Measurements from ENCODE around the gene LRRTM4.
"Not testable (repeated sequence)": the region's sequence is repeated elsewhere in the genome, so short reads cannot be mapped to it uniquely, and the experiment has no call there.

Gene LRRTM4

DNA sequence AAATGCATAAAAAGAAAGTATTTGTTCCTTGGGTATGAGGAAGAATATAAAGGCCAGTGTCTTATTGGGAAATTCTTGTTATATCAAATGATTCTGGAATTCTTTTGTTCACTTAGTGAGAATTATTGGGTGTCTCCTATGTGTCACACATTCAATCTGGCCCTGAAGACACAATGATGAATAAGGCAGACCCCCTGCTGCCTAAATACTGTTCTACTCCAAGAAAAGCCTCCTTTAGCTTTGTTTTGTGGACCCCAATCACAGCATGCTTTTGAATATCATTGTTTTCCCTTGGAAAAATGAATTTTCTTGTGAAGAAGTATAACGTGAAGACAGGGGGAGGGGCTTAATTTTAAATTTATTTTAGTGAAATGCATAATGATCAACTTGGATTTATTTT is 682.4 kb downstream of the LRRTM4 start:
- DNase-seq = no peak

DNA sequence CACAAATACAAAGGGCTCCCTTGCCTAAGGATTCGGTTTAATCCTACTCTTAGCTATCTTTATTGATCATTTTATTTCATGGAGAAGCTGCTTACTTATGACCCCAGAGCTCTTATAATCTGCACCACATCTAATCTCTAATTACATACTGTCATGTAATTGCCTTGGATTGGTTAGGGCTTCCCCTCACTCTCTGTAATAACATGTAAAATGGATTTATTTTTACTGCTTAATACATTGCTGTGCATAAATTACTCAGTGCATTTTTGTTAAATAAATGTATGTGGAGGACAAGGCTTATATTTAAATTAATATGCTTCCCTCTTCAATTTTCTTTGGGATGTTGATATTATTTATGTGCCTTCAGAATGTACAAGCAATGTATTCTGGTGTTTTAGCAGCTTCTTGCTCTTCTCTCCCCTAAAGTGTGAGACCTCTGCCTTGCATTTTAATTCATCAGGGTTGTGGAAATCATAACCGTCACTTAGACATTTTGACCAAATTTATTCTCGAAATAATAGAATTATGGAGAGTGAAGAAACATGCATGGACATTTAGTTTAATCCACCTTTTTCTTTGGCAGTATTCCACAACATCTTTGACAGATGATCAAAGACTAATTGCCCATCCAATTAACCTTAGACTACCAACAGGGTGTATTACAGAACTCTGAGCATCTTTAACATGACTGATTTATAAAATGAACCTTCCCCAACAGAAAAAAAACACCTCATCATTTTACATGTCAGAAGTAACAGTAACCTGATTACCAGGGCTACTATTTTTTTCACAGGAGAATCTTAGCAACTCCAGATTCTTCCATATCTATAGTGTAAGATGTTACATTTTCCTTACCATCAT is 692.6 kb downstream of the LRRTM4 start:
- no peak for DNase-seq

DNA sequence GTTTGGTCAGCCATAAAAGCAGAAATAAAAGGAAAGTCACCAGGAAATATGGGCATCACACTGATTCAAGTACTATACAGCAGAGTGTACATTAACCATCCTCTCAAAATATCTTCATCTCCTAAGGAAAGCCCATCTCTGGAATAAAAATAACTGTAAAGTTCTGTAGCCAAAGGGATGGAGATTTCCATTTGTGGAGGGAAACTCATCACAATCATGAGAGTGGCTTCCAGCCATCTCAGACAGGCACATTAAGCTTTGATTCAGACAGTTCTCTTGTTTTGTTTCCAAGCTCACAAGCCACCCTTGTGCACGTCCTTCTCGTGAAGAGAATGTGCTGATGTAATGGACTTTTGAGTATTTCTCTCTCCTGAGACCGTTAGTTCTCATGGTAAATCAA is 695.5 kb downstream of the LRRTM4 start:
- DNase-seq = no peak

DNA sequence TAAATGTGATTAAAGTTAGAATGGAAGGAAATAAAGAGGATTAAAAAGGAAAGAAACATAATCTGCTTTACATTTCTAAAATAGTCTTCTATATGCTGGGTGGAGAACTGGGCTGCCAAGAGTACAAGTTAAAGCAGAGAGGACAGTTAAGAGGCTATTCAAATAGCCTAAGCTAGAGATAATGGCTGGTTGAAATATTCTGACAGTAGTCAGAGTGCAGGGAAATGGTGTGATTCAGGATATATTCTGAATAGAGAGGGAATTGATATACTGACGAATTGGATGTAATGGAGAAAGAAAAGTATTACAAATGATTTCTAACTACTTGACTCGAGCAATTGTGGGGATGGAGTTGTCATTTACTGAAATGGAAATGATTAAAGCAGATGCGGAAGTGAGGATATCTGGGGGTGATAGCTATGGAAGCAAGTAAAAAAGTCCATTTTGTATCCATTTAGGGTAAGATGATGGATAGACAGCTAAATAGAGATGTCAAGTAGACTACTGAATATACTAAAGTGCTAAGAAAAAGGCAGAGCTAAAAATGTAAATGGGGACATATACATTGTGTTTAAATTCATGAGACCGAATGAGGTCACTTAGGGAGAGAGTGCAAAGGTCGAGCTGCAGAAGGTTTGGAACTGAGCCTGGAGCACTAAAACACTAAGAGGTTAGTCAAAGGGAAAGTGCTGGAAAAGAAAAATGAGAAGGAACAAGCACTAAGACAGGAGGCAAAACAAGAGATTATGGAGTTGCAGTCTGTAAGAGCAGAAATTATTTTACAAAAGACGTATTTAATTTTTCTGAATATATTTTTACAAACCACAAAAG is 696.8 kb downstream of the LRRTM4 start:
- no peak for DNase-seq

DNA sequence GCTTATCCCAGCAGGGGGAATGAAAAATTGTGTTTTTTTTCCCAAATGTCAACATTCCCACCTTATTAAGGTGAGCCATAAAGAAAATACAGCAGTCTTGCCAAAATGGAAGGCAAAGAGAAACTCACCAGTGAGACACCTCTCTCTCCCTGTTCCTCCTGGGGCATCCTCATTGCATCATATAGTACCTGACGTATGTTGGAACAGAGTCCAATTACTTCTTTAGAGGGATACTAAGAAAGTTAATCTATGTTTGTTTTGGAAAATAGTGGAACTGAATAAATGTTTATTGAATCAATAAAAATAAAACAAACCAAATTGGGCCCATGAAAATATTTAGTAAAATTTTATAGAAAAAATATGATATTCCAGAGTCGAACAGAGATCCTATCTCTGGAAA is 700.4 kb downstream of the LRRTM4 start:
- DNase-seq = no peak

DNA sequence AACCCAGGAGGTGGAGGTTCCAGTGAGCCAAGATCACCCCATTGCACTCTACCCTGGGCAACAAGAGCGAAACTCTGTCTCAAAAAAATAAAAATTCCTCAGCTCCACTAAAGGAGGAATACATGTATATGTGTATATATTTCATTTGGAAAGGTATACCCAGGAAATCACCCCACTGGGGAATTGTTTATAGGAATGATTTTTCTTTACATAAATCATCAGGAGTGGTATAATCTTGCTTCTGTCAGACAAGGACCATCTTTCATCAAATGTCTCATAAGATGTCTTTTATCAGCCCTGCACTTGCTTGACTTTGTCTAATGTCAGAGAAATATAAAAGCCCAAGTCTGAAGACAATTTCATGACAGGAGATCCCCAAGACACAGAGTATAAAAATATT is 709.1 kb downstream of the LRRTM4 start:
- no peak for DNase-seq

DNA sequence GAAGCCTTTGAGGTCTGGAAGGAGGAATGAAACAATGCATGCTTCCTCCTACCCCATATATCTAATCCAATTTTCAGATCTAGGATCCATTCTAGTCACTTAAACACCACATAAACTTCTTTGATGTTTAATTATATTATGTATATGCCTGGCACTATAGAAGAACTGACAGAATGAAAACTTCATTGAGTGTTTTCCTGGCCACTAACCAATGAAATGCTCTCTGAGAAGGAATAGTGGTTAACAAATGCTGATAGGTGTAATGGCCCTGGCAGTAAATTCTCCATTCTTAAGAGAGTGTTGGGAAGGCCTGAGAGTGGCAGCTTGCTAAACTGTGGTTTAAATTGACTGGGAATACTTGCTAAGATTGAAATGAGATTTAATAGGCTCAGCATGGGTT is 710.0 kb downstream of the LRRTM4 start:
- DNase-seq = no peak

DNA sequence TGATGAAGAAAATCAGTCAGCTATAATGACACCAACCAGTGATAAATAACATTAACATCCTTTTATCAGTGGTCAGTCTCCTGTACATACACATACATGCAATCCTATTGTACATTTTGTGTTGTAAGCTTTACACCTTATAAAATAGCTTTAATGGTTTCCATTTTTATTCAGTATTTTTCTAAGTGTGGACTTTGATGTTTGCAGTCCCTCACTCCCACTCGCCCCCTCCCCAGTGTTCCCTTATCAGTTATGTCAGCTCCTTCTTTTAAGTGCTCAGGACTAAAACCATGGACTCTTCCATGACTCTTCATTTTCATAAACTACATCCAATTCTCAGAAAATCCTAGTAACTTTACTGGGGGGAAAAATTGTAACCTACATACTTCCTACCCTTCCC is 713.0 kb downstream of the LRRTM4 start:
- no peak for DNase-seq

DNA sequence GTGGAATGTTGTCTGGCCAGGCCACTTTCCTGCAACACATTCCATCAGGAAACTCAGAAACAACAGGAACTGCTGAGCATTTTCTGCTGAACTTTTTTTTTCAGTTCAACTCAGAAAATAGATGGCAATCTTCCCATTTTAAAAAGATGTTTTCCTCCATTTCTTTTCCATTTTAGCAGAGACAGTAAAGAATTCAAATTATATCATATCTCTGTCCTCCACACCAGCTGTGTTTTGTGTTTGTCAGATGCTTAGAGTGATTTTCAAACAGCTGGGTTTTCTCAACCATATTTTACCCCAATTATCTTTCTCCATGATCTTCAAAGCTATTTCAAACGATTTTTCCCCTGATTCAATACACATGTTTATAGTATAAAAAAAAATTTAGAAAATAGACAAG is 713.4 kb downstream of the LRRTM4 start:
- no peak for DNase-seq

DNA sequence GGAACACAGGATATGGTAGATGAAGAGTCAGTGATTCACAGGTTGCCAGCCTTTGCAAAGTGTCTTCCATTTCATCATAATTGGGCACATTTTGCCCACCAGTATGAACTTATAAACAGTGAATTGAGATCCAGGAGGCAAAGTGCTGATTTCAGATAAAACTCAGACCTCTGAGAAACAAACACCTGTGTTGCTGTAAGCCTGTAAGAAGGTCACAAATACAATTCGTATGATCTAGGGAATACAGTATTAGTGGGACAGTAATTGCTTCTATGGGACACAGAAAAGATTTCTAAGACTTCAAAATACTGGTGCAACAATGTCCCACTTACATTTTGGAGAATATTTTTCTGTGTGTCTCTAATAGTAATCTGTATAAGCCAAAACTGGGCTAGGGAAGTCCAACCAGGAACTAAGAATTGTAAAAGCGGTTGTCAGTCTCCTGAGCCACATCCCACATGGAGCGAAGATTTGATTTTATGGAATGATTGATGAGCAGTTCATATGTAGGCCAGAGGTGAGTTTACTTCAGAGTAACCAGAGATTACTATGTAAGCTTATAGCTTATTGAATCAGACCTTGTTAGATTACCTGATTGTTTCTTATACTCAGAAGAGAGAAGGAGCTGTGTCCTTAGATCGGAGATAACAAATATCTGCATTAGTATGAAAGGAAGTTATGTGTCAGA is 728.4 kb downstream of the LRRTM4 start:
- DNase-seq = no peak

DNA sequence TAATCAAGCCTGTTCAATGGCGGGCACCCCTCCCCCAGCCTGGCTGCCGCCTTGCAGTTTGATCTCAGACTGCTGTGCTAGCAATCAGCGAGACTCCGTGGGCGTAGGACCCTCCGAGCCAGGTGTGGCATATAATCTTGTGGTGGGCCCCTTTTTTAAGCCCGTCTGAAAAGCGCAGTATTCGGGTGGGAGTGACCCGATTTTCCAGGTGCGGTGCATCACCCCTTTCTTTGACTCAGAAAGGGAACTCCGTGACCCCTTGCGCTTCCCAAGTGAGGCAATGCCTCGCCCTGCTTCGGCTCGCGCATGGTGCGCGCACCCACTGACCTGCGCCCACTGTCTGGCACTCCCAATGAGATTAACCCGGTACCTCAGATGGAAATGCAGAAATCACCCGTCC is 740.9 kb downstream of the LRRTM4 start:
- DNase-seq = not testable (repeated sequence)

DNA sequence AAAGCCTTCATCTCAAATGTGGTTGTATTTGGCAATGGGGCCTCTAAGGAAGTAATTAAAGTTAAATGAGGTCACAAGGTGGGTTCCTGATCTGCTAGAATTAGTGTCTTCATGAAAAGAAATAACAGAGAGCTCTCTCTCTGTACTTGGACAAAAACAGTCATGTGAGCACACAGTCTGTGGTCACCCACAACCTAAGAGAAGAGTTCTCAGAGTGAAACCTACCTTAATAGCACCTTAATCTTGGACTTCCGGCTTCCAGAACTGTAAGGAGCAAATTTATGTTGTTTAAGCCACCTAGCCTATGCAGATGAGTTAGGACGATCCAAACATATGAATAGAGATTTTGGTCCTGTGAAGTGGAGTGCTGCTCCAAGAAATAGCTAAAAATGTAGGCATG is 758.9 kb downstream of the LRRTM4 start:
- no peak for DNase-seq

DNA sequence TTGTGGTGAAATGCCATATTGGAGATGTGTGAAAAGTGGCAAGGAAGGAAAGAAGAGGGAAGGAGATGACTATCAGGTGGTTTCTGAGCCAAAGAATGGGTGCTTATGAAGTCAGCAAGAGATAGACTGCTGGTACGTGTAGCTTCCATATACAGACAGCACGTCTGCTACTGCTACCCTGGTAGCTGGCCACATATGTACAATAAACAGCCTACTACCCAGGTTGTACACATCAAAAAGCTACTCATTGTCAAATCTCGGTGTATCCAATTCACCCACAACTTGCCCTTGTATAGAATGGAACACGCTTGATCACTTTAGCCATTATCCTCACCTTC is 761.8 kb downstream of the LRRTM4 start:
- DNase-seq = no peak

DNA sequence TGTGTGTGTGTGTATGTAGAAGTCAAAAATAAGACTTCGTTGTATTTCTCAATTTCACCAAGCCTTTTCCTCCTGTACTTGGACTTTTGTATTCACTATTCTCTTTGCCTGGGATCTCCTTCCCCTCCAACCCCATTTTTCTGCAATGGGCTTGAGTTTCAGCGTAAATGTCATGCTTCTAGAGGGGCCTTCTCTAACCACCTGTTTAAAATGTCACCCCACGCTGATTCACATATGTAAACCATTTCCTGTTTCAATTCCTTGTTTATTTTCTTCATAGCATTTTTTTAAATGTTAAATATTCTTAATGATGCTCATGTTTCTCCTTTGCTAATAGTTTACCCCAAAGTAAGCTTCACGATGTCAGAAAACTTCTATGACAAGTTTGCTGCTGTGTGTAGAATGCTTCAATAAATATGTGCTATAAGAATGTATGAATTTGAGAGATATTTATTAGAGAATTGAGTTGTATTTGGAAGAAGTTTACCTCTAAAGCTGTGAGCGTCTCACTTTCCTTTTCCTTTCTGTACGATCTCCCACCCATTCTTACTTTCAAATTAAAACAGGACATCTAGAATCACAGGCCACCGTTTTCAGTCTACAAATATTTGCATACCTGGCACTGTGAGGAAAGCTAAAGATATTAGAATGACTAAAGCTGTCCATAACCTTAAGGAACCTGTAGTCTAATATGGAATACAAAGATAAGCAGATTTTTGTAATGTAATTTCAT is 762.4 kb downstream of the LRRTM4 start:
- no peak for DNase-seq

DNA sequence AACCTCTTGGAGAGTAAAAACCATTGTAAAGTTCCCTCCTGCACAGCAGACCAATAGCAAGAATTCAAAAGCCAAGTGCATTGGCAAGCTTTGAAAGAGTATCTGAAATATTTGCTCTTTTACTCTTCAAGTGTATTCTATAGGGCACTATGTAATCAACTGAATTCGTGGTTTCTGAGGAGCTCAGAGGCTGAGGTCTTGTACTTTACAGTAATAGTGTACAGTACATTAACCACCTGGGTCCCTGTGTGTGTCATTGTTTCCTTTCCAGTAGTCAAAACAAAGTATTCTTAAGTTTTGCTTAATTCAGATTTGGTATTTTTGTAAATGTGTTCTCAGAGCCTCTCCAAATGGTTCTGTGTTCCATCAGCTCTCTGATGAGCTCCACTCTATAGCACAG is 769.7 kb downstream of the LRRTM4 start:
- no peak for DNase-seq

DNA sequence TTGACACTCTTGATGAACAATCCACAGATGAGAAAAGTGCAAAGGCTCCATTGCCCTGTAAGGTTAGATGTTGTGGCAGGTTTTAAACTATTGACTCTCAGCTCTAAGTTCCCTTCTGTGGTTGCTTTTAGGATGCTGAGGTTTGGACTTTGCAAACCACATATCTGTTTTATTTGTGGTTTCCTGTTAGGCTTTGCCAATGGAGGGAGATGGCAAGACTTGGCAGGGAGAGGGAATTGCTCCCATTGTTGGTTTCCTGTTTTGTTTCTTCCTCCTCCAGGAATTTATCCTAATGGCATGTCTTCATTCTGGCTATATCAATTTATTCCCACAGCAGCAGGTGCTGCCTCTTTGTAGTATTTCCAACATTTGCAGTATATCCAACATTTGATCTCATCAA is 772.3 kb downstream of the LRRTM4 start:
- DNase-seq = no peak

DNA sequence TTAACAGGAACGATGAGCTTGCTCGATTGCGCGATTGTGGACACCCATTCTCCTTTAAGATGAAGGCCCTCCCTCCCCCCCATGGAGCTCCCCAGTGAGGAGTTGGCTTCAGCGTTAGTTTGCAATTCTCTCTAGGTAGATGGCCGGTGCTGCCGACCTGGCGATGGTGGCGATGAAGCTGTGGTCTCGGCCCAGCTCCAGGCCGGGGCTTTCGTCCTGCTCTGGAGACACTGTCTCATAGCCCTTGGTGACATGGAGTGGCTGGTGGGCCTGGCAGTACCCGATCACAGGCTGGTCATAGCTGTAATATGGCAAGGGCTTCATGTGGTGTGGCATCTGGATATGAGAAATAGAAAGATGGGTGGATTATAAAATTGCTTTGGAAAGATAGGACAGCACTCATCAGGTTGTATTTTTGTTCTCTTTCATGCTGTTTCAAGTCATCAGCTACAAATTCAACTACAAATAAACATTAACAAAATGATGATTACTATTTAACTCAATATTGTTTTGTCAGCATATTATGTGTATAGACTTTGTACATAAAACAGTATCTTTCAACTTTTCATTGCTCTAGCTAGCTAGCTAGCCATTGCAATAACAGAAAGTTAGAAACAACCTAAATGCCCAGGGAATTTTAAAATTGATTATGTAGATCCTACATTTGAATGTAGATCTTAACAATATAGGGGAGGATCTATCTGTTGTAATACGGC is 773.4 kb downstream of the LRRTM4 start:
- no peak for DNase-seq

DNA sequence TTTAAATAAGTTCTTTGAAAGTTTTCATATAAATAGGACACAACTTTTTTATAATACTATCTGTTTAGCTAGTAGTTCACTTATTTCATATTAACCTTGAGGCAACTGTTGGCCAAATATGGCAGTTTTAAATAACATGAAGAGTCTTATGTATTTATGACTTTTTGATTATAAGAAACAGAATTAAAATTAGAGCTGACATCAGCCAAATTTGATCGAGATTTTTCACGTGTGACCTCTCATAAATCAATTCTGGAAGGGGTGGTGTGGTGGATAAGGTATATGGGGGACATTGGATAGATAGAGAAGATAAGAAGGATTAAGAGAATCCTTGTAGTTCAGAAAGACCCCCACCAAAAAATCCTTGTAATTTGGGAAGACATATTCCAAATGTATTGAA is 776.6 kb downstream of the LRRTM4 start:
- DNase-seq = no peak

DNA sequence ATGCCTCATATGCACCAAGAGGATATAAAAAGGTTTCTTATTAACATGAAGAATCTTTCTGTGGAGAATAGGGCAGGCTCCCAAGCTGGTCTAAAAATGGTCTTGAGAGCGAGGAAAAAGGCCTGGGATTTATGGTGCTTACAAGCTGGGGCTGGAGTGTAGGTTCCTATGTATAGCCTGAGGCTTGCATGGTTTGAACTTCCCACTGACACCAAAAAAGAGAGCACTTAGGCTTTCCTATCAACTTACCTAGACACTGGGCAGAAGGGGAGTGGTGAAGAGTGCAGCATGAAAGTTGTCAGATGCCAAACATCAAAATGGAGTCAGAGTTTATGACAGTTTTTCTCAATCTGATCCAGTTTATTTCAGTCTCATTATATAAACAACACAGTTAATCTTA is 784.6 kb downstream of the LRRTM4 start:
- DNase-seq = no peak

DNA sequence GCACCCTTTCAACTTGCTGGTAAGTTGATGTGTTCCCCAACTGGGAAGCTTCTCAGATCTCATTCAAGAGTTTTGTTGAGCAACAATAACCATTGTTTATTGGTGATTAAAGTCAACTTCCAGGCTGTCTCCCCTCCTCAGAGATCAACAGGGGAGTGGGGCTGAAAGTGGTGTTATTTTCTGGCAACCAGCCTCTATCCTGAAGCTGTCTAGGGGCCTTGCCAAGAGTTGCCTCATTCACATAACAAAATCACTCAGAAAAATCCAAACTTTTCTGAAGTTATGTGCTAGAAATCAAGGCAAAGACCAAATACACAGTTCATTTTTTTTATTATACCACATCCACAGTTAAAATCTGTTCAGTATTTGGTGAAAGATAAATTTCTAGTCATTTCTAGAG is 788.4 kb downstream of the LRRTM4 start:
- no peak for DNase-seq

DNA sequence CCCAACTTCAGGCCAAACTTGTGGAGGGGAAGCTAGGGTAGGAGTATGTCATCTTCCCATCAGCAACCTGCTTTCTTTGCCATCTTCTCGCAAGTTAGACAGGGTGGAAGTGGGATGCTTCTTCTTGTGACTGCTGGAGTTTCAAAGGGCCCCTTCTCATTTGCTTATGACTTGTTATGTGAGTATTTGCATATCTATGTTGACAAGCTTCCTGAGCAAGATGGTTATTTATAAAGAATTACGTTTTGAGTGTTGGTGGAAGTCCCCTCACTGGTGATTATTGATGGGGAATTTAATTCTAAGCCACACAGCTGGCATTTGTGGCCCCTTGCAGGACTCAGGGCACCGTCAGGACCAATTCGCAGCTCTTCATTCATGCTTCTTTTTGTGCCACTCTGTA is 791.0 kb downstream of the LRRTM4 start:
- DNase-seq = no peak

DNA sequence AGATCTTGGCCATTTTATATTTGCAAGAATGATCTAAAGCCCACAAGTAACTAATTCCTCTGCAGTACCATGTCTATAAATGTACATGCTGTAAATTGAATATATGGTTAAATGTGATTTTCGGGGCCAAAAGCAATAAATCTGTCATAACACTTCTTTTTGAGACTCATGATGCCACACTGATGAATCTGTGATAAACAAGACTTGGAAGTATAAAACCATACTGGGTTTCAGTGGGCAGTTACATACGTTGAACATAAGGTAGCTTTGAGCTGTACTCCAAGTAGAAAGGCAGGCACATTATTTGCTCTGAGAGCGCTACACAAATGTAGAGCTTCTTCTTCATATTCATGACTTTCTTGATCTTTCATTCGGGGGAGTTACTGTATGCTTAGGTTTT is 792.2 kb downstream of the LRRTM4 start:
- DNase-seq = no peak
